Activated CD4-positive, alpha-beta T cell treated with anti-CD3 and anti-CD28 coated beads for 4 hours (primary cell): ENCODE data around the gene BICDL2.

Experiments
- DNase-seq, 2 donors: peaks; one replicate each; pipeline ENCODE4 v3.0.0-alpha.2; 2020

The BICDL2 gene

DNA sequence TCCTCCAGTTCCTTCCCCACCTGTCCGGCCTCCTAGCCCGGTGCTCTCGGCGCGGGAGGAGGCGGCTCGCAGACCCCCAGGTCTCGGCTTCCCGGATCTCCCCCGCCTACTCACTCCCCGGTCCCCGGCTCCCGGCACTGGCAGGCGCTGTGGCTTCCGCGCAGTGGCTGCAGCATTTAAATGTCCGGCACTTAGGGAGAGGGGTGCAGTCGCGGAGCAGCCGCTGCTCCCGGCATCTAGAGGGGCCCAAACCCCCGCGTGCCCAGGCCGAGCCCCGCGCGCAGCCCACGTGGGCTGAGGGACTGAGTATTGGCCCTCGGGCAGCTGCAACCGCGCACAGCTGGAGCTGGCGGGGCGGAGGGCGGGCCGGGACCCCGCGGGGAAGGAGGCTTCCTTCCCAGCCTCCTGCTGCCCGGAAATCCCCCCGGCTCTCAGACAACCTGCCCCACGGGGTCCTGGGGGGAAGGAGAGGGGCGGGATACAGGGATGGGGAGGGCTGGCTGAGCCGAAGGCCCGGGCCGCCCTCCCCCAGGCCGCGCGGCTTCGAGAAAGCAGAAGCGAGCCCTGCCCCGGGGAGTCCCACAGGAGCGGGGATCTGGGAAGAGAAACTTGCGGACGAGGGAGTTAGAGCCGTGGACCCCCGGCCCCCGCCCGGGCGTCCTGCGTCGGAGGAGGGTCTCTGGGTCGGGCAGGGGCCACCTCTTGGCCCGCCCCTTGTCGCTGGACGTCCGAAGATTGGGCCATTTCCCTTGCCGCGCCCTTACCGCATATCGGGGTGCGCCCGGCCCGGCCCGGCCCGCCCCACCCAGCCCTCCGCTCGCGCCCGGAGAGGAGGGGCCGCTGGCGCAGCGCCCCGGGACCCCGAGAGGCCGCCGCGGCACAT, 9.3 kb upstream of the BICDL2 start, which contains the start of gene MMP25:
Gene MMP25 (plus strand): TSS at position 804 of the 883 bp plus-strand sequence. CDS start 357 bp downstream, outside the sequence.
- no peak for DNase-seq

DNA sequence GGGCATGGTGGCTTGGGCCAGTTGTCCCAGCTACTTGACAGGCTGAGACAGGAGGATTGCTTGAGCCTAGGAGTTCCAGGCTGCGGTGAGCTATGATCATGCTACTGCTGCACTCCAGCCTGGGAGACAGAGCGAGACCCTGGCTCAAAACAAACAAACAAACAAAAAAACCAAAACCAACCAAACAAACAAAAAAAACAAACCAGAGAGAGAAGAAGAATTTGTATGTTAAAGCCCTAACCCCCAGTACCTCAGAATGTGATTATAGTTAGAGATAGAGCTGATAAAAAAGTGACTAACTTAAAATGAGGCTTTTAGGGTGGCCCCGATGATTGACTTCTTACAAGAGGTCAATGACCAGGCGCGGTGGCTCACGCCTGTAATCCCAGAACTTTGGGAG, 8.0 kb upstream of the BICDL2 start:
- DNase-seq = no peak

DNA sequence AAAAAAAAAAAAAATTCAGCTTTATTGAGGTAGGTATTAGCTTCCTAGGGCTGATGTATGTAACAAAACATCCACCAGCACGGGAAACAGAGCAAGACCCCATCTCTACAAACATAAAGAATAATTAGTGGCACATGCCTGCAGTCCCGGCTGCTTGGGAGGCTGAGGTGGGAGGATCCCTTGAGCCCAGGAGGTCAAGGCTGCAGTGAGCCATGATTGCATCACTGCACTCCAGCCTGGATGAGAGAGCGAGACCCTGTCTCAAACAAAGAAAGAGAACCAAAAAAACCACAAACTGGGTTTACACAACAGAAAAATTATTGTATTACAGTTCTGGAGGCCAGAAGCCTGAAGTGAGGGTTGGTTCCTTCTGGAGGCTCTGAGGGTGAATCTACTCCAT, 5.6 kb upstream of the BICDL2 start:
- DNase-seq = no peak

DNA sequence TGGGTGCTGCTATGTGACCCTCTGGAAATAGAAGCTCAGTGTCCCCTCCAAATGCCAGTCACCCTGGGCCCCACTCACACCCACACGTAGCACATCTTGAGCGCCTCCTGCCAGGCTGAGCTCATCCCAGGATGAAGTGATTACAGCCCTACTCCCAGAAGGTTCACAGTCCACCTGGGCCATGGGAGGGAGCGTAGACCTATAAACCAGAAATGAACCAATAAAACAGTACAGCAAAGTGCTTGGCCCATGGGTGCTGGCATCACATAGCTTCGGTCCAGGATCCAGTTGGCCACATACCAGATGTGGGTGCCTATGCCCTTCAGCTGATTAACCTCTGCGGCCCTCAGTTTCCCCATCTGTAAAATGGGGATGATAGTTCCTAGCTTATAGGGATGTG, 2.2 kb upstream of the BICDL2 start:
- no peak for DNase-seq

DNA sequence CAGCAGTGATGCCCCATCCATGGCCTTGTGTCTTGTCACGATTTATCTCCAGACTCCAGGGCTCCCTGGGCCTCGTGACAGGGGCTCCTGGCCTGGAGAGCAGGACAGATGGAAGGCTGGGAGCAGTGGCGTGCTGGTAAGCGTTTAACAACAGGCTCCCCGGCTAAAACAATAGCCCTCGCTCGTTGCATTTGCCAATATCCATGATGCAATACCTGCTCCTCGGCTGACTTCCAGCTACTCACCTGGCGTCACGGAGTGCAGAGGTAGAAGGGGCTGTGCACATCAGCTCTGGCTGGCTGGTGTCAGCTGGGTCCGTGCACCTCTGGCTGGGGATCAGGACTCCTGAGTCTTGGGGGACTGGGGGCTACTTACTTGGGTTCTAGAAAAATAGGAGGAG, 1.5 kb upstream of the BICDL2 start:
- no peak for DNase-seq

DNA sequence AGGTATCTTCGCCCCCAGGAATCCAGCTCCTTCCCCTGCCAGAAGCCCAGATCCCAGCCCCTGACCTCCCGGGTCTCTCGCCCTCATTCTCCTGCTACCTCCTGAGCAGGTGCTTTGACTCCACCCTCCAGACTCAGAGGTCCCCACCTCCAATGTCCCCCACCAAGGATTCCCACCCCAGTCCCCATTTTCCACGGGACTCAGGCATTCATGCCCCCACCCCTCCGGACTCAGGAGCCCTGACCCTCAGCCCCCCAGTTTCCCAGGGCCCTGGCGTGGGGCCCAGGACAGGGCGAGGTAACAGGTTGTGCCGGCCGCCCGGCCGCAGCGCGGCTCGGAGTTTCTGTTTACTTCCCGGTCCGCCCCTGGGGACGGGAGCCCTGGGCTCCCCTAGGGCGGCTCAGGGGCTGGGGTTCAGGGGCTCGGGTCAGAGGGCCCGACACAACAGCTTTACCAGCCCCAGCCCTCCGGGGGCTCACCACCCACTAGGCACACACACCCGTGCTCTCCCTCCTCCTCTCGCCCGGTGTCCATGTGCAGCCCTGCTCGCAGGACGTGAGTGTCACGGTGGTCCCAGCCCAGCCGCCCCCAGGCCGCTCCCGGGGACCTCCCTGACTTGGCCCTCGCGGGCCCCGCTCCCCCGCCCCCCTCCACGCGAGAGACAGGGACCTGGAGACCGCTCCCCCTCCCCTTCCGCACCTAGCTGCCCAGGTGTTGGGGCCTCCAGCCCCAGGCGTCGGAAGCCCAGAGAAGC, 595 bp downstream of the BICDL2 start:
- DNase-seq = no peak

DNA sequence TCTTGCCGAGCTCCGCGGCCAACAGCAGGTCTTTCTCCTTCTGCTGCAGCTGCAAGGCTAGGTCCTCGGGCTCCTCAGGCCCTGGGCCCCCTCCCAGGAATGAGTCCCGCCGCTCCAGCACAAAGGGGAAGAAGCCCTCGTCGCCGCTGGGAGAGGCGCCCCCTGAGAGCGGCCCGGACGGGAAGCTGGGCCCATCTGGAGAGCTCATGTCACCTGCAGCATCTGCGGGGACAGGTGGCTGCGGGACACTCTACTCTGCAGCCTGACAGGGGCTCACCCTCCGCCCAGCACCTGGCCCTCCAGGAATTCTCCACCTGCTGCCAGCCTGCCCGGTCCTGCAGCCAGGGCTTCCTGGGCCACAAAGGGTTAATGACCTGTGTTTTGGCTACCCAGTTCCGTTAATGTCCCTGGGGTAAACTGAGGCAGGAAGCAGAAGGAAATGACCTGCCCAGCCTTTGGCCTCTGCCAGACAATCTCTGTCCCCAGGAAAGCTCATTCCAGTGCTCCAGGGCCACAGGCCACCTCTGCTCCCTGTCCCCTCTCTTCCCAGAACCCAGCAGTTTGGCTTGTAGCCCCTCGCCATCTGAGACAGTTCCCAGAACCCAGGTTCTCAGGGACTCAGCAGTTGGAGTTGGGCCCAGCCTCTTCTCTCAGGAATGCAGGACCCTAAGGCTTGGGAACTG, 1.3 kb downstream of the BICDL2 start:
- DNase-seq = no peak

DNA sequence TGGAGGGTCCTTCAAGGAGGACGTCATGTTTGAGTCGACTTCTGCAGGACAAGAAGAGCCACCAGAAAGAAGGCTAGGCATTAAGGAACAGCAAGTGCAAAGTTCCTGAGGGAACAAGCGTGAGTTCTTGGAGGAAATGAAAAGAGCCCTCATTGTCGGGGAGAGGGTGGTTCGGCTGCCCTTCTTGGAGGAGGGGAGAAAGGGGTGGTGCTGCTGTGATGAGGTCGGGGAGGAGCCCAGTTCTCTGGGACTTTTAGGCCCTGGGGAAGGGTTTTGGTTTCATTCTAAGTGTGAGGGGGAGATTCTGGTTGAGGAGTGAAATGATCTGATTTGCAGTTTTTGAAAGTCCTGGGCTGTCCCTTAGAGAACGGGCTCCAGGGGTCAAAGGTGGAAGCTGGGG, 4.1 kb downstream of the BICDL2 start:
- DNase-seq = no peak

DNA sequence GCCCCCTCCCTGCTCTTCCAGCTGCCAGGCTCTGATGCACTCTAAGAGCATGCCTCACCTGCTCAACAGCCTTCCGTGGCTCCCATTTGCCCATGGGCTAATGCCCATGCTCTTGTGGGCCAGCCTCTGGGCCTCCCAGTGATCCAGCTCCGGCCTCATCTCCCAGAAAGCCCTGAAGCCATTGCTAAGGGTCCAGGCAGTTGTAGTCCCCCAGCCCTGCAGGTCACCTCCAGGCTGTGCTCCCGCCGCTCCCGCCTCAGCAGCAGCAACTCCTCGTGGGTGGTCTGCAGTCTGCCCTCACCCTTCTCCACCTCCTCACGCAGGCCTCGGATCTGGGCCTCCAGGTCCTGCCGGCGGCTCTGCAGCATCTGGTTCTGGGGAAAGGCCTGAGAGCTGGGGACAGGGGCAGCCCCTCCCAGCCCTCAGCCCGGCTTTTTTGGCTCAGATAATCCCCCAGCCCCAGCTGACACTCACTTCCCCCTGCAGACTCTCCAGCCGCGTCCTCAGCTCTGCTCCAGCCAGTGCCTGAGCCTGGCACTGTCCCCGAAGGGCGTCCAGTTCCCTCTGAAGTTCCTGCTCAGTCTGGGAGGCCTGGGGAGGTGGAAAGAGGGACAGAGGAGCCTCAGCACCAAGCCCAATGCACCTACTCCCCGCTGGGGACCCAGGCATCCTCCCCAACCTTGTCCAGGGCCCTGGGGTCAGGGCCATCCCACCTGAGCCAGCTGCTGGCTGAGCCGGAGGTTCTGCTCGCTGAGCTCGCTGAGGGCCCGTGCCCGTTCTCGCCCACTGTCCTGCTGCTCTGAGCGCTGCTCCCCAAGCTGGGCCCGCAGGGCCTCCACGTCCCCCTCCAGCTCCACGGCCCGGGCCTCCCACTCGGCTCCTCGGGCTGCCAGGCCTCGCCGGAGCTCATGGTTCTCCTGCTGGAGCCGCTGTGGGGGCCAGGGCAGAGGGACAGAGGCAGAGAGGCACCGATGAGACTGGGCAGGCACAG, 6.2 kb downstream of the BICDL2 start:
- DNase-seq = no peak

DNA sequence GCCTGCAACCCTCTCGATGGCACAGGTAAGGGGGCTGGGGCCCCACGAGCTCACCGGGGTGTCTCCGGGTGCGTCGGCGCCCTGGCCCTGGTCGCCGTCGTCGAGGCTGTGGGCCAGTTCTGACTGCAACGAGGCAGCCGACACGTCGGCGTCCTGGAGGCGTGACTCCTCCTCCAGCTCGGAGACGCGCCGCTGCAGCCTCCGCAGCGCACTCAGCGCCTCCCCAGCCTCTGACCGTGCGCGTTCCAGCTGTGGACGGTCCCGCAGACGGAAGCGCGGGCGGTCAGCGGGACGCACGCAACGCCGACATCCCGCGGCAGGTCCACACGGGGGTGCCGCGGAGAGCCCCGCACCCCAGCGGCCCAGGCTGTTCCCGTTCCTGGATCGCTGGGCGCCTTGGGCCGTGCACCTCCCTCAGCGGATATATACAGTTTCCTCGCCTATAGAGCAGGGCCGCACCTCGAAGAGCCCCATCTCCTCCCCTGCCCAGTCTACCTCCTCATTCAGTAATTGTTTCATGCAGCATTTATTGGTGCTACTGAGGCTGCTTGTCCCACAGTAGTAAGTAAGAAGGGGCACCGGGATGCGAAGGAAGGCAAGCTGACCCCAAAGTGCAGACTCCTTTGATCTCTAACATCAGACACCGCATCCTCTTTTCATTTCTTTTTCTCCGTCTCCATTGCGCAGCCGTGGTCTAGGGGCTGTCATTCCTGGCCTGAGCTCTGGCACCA, 7.1 kb downstream of the BICDL2 start:
- DNase-seq = peak; percentile 43 to 55

DNA sequence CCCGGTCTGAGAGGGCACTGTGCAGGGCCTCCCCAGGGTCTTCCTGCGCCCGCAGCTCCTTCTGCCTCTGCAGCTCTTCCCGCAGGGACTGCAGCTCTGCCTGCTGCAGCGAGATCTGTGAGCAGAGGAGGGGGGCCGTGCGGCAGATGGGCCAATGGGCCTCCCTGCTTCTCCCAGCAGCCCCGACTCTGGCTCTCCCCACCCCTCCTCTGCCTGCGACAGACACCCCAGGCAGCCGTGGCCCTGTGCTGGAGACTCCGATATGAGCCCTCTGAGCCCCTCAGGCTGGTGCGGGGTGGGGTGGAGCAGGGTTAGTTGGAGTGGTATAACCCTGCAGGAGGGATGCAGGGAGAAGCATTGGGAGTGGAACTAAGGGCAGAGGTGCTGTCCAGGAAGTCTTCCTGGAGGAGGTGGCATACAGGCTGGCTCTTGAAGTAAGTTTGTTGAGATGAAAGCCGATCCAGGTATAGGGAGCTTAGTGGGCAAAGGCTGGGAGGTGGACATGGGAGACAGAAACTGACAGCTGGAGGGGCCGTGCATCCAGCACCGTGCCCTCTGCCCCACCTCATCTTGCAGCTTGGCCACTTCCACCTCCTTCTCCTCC, 7.9 kb downstream of the BICDL2 start:
- DNase-seq = no peak

DNA sequence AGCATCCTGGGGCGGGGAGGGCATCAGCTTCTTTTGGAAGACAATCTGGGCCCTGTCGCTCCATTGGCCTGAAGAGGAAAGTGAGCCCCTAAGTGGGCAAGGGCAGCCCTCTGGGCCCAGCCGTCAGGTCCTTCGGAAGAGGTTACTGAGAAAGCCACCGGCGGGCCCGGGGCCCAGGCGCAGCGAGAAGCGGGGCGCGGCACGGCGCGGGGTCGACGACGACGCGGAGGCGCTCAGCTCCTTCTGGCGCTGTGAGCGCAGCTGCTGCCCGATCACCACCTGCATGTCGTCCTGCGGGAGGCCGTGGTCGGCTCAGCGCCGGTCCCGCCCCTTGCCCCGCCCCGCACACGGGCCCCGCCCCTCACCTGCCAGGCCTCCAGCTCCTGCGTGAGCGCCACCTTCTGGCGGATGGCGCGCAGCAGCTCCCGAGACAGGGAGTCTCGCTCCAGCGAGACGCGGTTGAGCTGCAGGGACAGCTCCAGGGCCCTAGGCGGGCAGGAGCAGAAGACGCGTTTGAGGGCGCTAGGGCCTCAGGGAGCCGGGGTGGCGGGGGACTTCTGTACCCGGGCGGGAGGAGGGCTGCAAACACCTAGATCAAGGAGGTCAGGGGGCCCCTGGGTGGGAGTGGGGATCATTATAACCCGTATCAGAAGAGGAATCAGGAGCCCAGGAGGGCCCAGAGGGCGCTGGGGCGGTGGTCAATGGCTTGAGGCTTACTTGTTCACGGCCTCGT, 8.6 kb downstream of the BICDL2 start:
- peak; percentile 83 to 90 for DNase-seq

DNA sequence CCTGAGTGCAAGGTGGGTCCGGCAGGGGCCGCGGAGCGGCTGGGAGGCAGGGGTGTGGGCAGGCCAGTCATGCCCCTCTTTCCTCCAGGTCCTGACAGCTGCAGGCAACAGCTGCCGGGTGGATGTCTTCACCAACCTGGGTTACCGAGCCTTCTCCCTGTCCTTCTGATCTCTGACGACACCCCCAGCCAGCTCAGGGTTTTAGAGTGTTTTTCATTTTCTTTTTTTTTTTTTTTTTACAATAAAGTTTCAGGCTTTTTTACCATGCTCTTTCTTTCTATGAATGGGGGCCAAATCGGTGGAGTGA, 9.3 kb downstream of the BICDL2 start:
- no peak for DNase-seq

DNA sequence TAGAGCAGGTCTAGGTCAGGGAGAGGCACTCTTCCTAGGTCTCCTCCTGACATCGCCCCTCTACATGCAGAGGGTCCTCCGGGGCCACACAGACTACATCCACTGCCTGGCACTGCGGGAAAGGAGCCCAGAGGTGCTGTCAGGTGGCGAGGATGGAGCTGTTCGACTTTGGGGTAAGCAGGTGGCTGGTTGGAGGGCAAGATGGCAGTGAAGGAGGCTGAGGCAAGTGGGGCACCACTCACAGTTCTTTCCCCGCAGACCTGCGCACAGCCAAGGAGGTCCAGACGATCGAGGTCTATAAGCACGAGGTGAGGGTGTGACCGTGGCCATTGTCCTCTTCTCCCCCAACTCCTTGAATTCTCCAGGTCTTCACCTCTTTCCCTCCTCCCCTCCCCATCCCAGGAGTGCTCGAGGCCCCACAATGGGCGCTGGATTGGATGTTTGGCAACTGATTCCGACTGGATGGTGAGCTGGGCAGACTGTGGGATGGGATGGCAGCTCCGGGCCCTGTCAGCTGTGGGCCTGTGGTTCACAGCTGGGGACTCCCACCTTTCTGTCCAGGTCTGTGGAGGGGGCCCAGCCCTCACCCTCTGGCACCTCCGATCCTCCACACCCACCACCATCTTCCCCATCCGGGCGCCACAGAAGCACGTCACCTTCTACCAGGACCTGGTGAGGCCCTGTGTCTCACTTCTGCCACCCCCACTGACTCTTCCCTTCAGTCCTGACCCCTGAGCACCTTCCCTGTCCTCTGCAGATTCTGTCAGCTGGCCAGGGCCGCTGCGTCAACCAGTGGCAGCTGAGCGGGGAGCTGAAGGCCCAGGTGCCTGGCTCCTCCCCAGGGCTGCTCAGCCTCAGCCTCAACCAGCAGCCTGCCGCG, 9.9 kb downstream of the BICDL2 start:
- DNase-seq = no peak

DNA sequence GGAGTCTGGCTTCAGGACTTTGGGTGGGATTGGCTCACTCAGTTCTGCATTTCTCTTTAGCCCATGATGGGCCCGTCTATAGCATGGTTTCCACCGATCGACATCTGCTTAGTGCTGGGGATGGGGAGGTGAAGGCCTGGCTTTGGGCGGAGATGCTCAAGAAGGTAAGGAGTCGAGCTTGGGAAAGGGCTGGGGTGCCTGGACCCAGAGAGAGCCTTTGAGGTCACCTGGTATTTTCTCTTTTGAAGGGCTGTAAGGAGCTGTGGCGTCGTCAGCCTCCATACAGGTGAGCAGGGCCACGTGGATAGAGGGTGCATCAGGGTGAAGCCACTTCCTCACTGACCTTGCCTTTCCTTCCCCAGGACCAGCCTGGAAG, 10.8 kb downstream of the BICDL2 start:
- no peak for DNase-seq

DNA sequence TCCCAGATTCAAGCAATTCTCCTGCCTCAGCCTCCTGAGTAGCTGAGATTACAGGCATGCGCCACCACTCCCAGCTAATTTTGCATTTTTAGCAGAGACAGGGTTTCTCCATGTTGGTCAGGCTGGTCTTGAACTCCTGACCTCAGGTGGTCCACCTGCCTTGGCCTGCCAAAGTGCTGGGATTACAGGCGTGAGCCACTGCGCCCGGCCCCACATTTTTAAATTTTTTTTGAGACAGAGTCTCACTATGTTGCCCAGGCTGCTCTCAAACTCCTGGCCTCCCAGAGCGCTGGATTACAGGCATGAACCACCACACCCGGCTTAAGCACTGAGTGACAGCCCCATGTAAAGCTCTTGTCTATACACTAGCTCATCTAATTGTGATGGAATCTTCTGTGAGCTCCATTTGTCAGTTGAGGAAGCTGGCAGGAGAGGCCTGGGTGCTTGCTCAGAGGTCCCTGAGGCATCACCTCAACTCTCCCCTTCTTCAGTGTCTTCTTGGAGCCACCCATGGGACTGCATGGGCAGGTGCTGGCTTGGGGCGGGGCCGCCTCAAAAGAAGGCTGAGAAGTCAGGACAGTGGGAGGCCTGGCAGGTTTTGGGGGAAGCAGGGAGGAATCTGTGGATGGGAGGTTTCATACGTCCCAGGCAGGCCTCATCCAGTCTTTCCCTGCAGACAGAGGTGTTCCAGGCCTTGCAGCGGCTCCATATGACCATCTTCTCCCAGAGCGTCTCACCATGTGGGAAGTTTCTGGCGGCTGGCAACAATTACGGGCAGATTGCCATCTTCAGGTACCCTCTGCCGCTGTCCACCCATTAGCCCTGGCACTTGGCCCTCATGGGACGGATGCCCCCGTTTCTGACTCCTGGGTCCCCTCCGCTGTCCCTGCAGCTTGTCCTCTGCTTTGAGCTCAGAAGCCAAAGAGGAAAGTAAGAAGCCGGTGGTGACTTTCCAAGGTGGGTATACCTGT, 11.4 kb downstream of the BICDL2 start:
- no peak for DNase-seq

DNA sequence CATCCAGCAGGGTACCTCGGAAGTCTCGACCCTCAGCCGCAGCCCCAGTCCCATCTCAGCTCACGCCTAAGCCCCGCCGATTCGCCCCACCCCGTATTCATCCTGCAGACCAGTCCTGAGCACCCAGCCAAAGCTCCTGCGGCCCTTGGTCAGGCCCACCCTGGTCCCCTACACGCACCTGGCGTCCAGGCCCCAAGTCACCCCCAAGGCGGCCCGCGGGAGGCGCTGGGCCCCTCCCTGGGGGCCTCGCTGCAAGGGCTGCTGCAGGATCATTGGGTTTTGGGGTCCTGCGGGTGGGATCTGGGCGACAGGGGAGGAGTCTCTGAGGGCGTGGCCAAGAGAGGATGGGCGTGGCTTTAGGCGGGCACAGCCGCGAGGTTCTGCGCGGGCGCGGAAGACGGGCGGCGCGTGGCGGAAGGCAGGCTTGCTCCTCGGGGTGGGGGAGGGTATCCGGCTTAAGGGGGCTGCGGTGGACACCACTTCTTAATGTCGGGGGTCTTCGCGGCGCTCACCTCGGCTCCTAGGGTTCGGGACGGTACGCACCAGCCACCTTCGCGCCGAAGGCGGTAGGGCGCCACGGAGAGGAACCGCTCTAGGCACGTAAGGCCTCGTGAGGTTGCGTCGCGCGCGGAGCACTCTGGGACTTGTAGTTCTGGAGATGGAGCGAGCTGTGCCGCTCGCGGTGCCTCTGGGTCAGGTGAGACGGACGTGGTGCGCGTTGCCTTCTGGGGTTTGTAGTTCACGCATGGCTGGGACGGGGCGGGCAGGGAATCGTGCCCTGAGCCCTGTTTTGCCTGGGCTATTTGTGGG, 12.9 kb downstream of the BICDL2 start, which contains the start of the genes HCFC1R1 and THOC6:
Gene HCFC1R1 (minus strand): TSS at position 274 of the 810 bp plus-strand sequence. CDS start 1 bp downstream, at position 273.
Gene THOC6 (plus strand): TSS at position 367 of the 810 bp plus-strand sequence. CDS start 292 bp downstream, at position 659.
- peak; percentile 95 to 96 for DNase-seq
